ENCODE results near the gene SLC25A21. TPM values are rescaled to one million over a fixed set of nuclear protein-coding genes. Genes with fewer than 3 reads are reported as not detected.

The SLC25A21 gene
- total and polyA plus RNA-seq, 2 of the 13 experiments (the other 11 are each of a cell fraction or from before 2014, with no cell fraction given): 1.9 to 2.9 TPM

GRCh38 chr14:36784541-36784940, 387.9 kb downstream of the SLC25A21 start (continued):
- TF ChIP-seq MNT (IDR thresholded peaks at IDR 0.05) (no peak), FOXM1 (CRISPR knock-in tag; IDR thresholded peaks at IDR 0.05) (no peak), ZNF724P (CRISPR knock-in tag; IDR thresholded peaks at IDR 0.05; ENCODE audit: borderline replicate concordance) (no peak), SIX1 (CRISPR knock-in tag; IDR thresholded peaks at IDR 0.05; ENCODE audit: borderline replicate concordance) (no peak), NFRKB (IDR thresholded peaks at IDR 0.05) (no peak)

GRCh38 chr14:36781897-36782296, 390.5 kb downstream of the SLC25A21 start:
- Histone ChIP-seq H3K4me1 (ENCODE audit: insufficient read depth, low read length) (no peaks in the 10 kb centered on the region), H3K4me2 (ENCODE audit: low read depth, low read length) (no peak overlapping the region), H3K4me3 (replicated peaks in 1 of 3; ENCODE audit: insufficient read depth in 1 of 3, low read depth in 2 of 3, low read length in 3 of 3) (no peak overlapping the region), H3K27ac (ENCODE audit: extremely low read length, insufficient read depth, low read length) (no peak overlapping the region), H3K9me3 (ENCODE audit: low read length) (peaks cover 13% of the 10 kb centered on the region; the same call in 1 of the 2 replicates), H3K36me3 (replicated peaks in 1 of 2; ENCODE audit: control insufficient read depth in 1 of 2, insufficient read depth in 2 of 2, low read length in 2 of 2) (no peaks in the 10 kb centered on the region), H3K79me2 (ENCODE audit: insufficient read depth, low read length) (no peaks in the 10 kb centered on the region), H3K9ac (ENCODE audit: insufficient read depth, low read depth, low read length) (no peak overlapping the region), H3K27me3 (ENCODE audit: control insufficient read depth in 1 of 2, insufficient read depth in 2 of 2, low read length in 2 of 2) (no peaks in the 10 kb centered on the region), H2AFZ (ENCODE audit: low read length) (no peak overlapping the region), H4K20me1 (ENCODE audit: insufficient read depth, low read length) (no peaks in the 10 kb centered on the region)
- DNase-seq (ENCODE audit: low spot score) (no peak), ATAC-seq (no peak), FAIRE-seq (no peak)
- under 1% methylated on average over 2 of the region's 2 CpGs for WGBS (ENCODE audit: low lambda C conversion rate)
- in situ Hi-C loops (cut with HindIII; ENCODE audit: extremely low pct_ligation_motif_present, low pct_unique_long_range_greater_than_20kb) (no loop called here), intact Hi-C loops (cut with micrococcal nuclease; ENCODE audit: unreplicated experiment) (no loop called here)
- no TSS peak for BruUV-seq (replicated peaks)
- ChIA-PET CTCF (ENCODE audit: low intra/inter-chr PET ratio, low total read pairs) (no interaction called here), POLR2A (no interaction called here)
- no peak for TF ChIP-seq SMARCE1 (IDR thresholded peaks at IDR 0.05; ENCODE audit: borderline replicate concordance)

GRCh38 chr14:36773558-36773957, 398.8 kb downstream of the SLC25A21 start:
- WGBS (ENCODE audit: low lambda C conversion rate): 9% methylated on average over 3 of the region's 3 CpGs

More at GRCh38 chr14:36773558-36773957, 398.8 kb downstream of the SLC25A21 start:
- DNase-seq (ENCODE audit: low spot score): no peak
- no TSS peak for BruUV-seq (replicated peaks)
- H3K9ac ChIP-seq (ENCODE audit: insufficient read depth, low read depth, low read length): no peak overlapping the region
- no peaks in the 10 kb centered on the region for H3K27me3 ChIP-seq (ENCODE audit: control insufficient read depth in 1 of 2, insufficient read depth in 2 of 2, low read length in 2 of 2)
- no peak overlapping the region for H3K4me2 ChIP-seq (ENCODE audit: low read depth, low read length)
- H3K36me3 ChIP-seq (replicated peaks in 1 of 2; ENCODE audit: control insufficient read depth in 1 of 2, insufficient read depth in 2 of 2, low read length in 2 of 2): no peaks in the 10 kb centered on the region
- H3K27ac ChIP-seq (ENCODE audit: extremely low read length, insufficient read depth, low read length): no peak overlapping the region
- POLR2A ChIA-PET: no interaction called here
- no peak overlapping the region for H3K4me3 ChIP-seq (replicated peaks in 1 of 3; ENCODE audit: insufficient read depth in 1 of 3, low read depth in 2 of 3, low read length in 3 of 3)
- intact Hi-C loops (cut with micrococcal nuclease; ENCODE audit: unreplicated experiment) (loop anchor here (1.0 kb wide), 1 partner anchor 169 kb away; no protein-coding TSS in a partner anchor), in situ Hi-C loops (cut with HindIII; ENCODE audit: extremely low pct_ligation_motif_present, low pct_unique_long_range_greater_than_20kb) (no loop called here)
- no peaks in the 10 kb centered on the region for H4K20me1 ChIP-seq (ENCODE audit: insufficient read depth, low read length)
- ATAC-seq: no peak
- H2AFZ ChIP-seq (ENCODE audit: low read length): no peak overlapping the region
- H3K79me2 ChIP-seq (ENCODE audit: insufficient read depth, low read length): no peaks in the 10 kb centered on the region
- no peaks in the 10 kb centered on the region for H3K9me3 ChIP-seq (ENCODE audit: low read length)
- FAIRE-seq: no peak
- H3K4me1 ChIP-seq (ENCODE audit: insufficient read depth, low read length): 0 out of 2 replicates have a peak, but pooled peaks cover 4% of the 10 kb centered on the region
- CTCF ChIA-PET (ENCODE audit: low intra/inter-chr PET ratio, low total read pairs): no interaction called here
- TF ChIP-seq ZNF629 (CRISPR knock-in tag; conservative IDR thresholded peaks at IDR 0.05): no peak
- TF ChIP-seq ATF7 (IDR thresholded peaks at IDR 0.05): peak; percentile 74
- no peak for TF ChIP-seq ATF7 (CRISPR knock-in tag; IDR thresholded peaks at IDR 0.05)
